Ammon's horn (tissue), 1 donor: ENCODE results near the gene ARHGEF10L.
"Not testable (repeated sequence)": the region's sequence is repeated elsewhere in the genome, so short reads cannot be mapped to it uniquely, and the experiment has no call there.

Source experiments
- DNase-seq: peaks from one replicate; pipeline ENCODE4 v3.0.0-alpha.2; 2016; ENCODE audit warnings: low spot score

Gene ARHGEF10L

DNA sequence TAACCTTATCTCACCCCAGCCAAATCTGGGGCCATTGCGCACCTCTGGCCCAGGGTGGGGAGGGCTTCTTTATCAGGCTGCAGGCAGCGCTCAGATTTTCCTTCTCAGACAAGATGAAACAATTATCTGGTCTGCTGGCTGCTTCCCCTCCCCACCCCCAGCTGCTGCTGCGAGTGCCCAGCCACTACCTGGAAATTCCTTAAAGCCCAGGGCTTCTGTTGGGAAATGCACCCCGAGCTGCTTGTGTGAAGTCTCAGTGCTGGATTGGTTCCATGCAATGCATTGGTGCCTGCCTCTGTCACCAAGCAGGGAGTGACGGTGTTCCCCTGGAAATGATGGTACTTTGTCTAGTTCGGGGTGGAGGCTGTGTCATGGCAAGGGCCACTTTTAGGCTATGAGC, 197.1 kb downstream of the ARHGEF10L start:
- DNase-seq: no peak

DNA sequence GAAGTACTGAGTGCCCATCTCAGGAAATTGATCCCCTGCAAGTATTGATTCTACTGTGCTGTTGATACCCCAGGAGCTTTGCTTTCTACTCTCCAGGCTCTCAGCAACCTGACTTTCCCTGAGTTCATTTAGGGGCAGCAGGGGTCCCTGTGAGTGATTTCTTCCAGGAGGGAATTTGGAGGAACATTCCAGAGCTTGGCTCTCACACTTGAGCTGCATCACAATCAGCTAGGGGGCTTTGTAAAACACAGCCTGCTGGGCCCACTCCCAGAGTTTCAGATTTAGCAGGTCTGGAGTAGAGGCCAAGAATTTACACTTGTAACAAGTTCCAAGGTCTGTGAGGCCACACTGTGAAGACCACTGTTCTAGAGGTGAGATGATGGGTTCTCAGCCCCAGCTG, 199.6 kb downstream of the ARHGEF10L start:
- no peak for DNase-seq

DNA sequence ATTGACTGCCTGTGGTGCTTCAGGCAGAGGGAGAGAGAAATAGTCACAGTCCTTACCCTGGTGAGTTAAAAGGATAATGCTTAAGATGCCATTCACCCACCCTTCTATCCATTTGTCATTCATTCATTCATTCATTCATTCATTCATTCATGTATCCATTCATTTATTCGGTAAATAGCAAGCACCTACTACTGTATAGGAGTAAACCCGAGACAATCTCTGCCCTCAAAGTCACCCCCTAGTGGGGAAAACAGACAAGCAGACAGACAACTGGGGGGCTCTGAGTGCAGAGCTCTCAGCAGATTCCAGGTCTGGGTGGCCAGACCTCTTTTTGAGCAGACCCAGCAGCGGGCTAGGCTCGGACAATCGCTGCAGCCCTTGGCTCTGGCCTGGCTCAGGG, 201.6 kb downstream of the ARHGEF10L start:
- DNase-seq: no peak

DNA sequence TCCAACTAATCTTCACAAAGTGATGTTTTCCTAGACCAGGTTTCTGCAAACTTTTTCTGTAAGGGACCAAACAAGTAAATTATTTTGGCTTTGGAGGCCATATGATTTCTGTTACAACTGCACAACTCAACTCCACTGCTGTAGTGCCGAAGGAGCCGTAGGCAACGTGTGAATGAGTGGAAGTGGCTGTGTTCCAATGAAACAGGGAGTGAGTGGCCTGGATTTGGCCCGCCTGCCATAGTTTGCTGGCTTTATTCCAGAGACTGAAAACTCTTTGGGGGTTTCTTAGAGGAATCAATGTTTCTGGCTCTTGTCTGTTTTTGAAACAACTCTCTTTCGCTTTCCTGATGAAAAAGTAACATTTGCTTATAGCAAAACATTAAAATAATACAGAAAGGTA, 203.1 kb downstream of the ARHGEF10L start:
- peak; percentile 11 for DNase-seq

DNA sequence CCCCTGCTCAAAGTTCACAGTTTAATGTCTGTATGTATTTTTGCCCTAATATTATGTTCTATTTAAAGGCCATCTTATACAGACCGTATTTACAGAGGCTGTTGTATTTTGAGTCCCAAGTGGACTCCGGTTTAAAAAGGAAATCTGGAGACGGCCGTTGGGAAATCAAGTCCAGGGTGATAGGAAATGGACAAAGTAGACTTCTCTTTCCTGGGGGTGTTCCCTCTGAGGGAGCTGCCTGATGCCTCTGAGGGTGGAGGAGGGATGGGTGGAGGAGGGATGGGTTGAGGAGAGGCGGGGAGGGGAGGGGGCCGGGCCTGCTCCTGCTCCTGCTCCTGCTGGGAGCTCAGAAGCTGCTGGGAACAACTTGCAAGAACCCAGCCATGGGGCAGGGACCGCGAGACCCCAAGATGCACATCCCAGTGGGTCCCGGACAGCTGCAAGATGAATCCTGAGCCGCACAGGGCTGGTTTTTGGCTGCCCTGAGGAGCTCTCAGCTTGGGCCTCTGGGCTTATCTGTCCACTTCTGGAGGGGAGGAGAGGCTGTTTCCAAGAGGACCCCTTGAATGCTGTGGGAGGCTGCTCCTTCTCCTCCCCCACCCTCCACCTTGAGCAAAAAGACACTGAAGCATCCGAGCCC, 203.6 kb downstream of the ARHGEF10L start:
- DNase-seq: no peak

DNA sequence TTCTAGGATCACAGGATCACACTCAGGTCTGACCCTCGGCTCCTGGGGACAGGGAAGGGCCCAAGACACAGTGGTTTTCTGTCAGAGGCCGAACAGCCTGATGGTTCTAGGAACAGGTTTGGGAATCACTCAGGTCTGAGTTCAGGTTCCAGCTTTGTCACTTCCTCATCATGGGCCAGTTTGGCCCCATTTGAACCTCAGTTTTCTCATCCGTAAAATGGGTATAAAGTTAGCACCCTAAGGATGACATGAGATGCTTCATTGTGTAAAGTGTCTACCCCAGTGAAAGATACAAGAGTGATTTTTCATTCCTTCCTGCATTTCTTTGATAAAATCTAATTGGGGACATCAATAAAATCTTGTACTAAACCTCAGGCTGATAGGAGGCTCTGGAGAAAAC, 204.4 kb downstream of the ARHGEF10L start:
- no peak for DNase-seq

DNA sequence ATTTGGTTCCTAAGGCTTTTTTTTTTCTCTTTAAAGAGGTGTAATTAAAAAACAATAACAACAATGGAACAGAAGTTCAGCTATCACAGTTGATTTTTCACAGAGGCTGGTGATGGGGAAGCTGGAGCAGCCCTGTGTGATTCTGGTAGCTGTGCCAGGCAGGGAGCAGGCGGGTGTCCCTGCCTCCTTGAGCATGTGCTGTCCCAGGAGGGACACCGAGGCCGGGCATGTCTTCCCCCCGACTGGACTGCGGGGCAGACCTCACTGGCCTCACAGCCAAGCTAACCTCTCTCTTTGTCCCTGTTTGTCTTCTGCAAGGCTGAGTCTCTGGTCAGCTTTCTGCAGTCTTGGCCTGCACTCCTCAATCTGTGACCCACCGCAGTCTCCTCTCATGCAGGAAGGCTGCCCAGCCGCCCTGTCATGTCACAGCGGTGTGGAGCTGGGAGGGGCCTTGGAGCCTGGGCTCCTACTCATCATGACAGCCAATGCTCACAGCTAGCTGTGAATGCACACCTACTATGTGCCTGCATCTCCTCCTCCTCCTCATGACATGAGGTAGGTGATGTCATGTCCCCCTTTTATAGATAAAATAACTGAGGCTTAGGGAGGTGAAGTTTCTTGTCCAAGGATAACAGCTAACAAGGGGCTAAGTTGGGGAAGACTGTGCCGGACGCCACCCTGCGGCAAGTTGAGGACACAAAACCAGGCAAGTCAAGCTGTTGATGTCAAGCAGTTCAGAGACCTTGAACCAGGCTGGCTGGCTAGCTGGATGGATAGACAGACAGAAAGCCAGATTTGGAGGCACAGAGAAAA, 205.4 kb downstream of the ARHGEF10L start:
- peak; percentile 24 for DNase-seq

DNA sequence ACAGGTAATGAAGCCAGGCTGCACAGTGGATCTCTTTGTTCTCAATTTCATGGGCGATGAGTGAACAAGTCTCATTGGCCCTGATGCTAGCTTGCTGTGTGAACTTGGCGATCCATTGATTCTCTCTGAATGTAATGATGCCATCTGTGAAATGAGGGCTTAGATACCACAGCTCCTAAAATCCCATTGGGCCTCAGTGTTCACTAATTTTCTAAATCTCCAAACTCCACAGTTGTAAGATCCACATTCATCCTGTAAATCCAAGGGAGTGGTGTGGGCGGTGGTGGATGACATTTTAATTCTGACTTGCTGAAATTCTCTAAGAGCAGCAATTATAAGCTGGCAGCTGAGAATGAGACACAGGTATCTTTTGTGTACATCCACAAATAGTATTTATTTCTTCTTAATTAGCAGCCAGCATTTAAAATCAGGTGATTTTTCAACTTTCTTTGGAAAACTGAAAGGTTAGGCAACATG, 206.0 kb downstream of the ARHGEF10L start:
- peak; percentile 8 for DNase-seq

DNA sequence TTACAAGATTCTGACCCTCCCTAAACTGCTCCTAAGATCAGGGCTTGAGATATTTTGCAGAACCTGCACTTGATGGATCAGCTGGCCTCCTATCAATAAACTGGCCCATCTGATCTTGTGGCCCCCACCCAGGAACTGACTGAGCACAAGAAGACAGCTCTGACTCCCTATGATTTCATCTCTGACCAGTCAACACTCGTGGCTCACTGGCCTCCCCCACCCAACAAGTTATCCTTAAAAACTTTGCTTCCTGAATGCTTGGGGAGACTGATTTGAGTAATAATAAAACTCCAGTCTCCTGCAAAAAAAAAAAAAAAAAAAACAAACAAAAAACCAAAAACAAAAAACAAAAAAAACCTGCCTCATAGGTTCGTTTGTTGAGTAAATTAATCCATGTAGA, 206.8 kb downstream of the ARHGEF10L start:
- DNase-seq: not testable (repeated sequence)

DNA sequence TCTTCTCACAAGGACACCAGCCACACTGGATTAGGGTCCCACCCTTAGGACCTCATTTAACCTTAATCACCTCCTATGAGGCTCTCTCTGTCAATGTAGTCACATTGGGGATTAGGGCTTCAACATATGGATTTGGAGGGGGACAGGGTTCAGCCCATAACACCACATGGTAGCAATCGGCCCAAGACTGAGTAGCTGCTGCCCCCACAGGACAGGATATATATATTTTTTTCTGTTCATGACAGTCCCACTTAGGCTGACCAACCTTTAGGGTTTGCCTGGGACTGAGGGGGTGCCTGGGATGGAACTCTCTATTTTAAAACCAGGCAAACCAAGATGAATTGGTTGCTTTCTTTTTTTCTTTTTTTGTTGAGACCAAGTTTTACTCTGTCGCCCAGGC, 207.4 kb downstream of the ARHGEF10L start:
- no peak for DNase-seq
